Esophagus muscularis mucosa (tissue), 4 donors: ENCODE results near the gene CDC5L. TPM values are rescaled to one million over a fixed set of nuclear protein-coding genes. Genes with fewer than 3 reads are reported as not detected.

Experiments
- DNase-seq: peaks from one replicate; pipeline ENCODE4 v3.0.0-alpha.2; 2017; ENCODE audit errors: extremely low spot score
- H3K27ac ChIP-seq, 4 donors: fragments of 200-600 bp; sonication (generic); replicated peaks in 1 of 4; 1 replicate in 3 of 4; 2 replicates in 1 of 4; pipeline ENCODE4 v1.5.1; 2016 to 2019; ENCODE audit warnings: mild to moderate bottlenecking in 1 of 4
- H3K27me3 ChIP-seq, 4 donors: fragments of 200-600 bp; sonication (generic); one replicate each; pipeline versions ENCODE4 v1.5.1 to v1.6.0; 2016 to 2019
- H3K36me3 ChIP-seq, 4 donors: fragments of 200-600 bp; sonication (generic); one replicate each; pipeline ENCODE4 v1.5.1; 2016 to 2019
- H3K4me1 ChIP-seq, 4 donors: fragments of 200-600 bp; sonication (generic); one replicate each; pipeline ENCODE4 v1.5.1; 2016 to 2019
- H3K4me3 ChIP-seq, 4 donors: fragments of 200-600 bp; sonication (generic); 1 replicate in 2 of 4; 2 replicates in 2 of 4; pipeline ENCODE4 v1.5.1; 2016 to 2019; ENCODE audit warnings: mild to moderate bottlenecking in 4 of 4, moderate library complexity in 1 of 4
- H3K9me3 ChIP-seq, 4 donors: fragments of 200-600 bp; sonication (generic); 1 replicate in 3 of 4; 2 replicates in 1 of 4; pipeline ENCODE4 v1.5.1; 2016 to 2019
- EP300 ChIP-seq: sonication (generic); formaldehyde crosslinking; IDR thresholded peaks from one replicate; pipeline ENCODE4 v1.6.1; 2017; ENCODE audit warnings: antibody characterized with exemption
- POLR2A ChIP-seq: fragments of 450-650 bp; IDR thresholded peaks from one replicate; pipeline ENCODE4 v1.6.1; 2017; ENCODE audit warnings: antibody characterized with exemption, moderate library complexity, mild to moderate bottlenecking, low read depth
- POLR2AphosphoS5 ChIP-seq, 2 donors: sonication (generic); formaldehyde crosslinking; IDR thresholded peaks; one replicate each; pipeline ENCODE4 v1.6.1; 2017; ENCODE audit warnings: antibody characterized with exemption in 2 of 2
- WGBS: methylation state at CpG from one replicate; pipeline ENCODE4 v1.1.5; 2018; 5-methylcytosine and 5-hydroxymethylcytosine counted together
- intact Hi-C: fragments of 100-400 bp; cut with DNase I; formaldehyde crosslinking; loops from one replicate; pipeline ENCODE4 v1.15.1; 2023
- total RNA-seq, 4 donors: library from RNA; depleted of rRNA; stranded (reverse); fragments of >200 nt; gene quantifications; one replicate each; pipeline versions ENCODE4 v1.1.0 to v1.2.1, GENCODE V29; 2016
- TF ChIP-seq, protein P1 (sequence below), 3 experiments: fragments of 200-600 bp in 2 of 3; fragments of 450-650 bp in 1 of 3; sonication (generic) in 2 of 3; IDR thresholded peaks; one replicate each; pipeline ENCODE4 v1.5.1; 2017 to 2019; ENCODE audit warnings: antibody characterized with exemption in 3 of 3, mild to moderate bottlenecking in 2 of 3, moderate library complexity in 1 of 3

Gene CDC5L
- total RNA-seq, 4 donors from 2014 or later, result 18.4 to 25.4 (median 21.9) TPM

DNA sequence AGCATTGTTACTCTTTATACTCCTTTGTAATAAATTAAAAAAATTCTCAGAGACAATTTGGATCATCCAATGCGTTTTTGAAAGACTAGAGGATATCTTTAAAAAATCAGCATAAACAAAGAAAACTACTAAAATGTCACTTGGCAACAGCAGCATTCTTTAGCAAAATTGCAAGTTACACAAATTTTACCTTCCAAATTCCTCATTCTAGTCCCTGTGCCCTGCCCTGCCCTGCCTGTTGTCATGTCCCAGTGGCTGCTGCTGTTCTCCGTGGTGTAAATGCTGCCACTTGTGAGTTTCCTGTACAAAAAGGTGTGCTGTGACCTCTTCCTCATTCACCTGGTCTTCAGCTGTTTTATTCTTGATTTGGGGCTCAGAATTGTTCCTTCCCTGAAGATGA, 83.2 kb downstream of the CDC5L start:
- Histone ChIP-seq H3K27ac (no peak overlapping the region), H3K9me3 (no peaks in the 10 kb centered on the region), H3K4me3 (no peak overlapping the region), H3K4me1 (peaks cover 4 to 6% (median 5%) of the 10 kb centered on the region in 4 donors), H3K27me3 (peaks cover 0 to 21% (median 0%) of the 10 kb centered on the region in 4 donors), H3K36me3 (no peaks in the 10 kb centered on the region)
- TF ChIP-seq POLR2AphosphoS5 (IDR thresholded peaks at IDR 0.05), result no peak
- TF ChIP-seq, protein P1, sequence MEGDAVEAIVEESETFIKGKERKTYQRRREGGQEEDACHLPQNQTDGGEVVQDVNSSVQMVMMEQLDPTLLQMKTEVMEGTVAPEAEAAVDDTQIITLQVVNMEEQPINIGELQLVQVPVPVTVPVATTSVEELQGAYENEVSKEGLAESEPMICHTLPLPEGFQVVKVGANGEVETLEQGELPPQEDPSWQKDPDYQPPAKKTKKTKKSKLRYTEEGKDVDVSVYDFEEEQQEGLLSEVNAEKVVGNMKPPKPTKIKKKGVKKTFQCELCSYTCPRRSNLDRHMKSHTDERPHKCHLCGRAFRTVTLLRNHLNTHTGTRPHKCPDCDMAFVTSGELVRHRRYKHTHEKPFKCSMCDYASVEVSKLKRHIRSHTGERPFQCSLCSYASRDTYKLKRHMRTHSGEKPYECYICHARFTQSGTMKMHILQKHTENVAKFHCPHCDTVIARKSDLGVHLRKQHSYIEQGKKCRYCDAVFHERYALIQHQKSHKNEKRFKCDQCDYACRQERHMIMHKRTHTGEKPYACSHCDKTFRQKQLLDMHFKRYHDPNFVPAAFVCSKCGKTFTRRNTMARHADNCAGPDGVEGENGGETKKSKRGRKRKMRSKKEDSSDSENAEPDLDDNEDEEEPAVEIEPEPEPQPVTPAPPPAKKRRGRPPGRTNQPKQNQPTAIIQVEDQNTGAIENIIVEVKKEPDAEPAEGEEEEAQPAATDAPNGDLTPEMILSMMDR (IDR thresholded peaks at IDR 0.05), result no peak
- no peak for TF ChIP-seq POLR2A
- no peak for TF ChIP-seq EP300
- intact Hi-C loops, result loop anchor here (10.0 kb wide), 1 partner anchor 1244 kb away; no protein-coding TSS in a partner anchor
- DNase-seq, result no peak
- 82% methylated on average over 2 of the region's 2 CpGs for WGBS

DNA sequence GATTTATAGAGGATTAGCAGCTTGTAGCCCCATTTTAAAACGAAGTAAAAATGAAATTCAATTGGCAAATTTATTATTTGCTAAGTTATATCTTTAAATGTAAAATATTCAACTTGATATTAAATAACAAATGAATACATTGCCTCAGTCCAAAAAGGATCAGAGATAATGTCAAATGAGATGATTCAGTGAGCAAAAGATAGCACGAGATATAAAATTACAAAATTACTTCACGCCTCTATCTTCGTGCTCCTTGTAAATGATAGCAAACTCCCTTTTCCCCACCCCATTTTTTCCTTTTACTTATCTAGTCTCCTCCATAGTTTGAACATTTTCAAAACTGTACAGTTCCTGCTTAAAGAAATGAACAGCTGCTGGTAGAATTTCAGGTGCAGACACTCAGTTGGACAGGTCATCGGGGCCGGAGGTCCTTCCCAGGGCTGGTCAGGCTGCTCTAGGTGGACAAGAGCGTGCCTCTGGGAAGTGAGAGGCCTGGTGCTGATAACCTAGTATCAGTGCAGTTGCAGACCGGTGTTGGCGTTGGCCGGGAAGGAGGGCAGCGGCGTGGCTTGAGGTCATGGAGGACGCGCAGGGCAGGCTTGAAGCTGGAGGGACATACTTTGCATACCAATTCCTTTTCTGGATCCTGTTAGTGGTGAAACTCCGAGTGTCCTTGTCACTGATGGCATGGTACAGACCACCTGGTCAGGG, 83.9 kb downstream of the CDC5L start:
- no peak overlapping the region for H3K4me3 ChIP-seq
- no peaks in the 10 kb centered on the region for H3K9me3 ChIP-seq
- WGBS, result 89% methylated on average over 14 of the region's 15 CpGs
- peaks cover 0 to 20% (median 0%) of the 10 kb centered on the region in 4 donors for H3K27me3 ChIP-seq
- H3K4me1 ChIP-seq, result peaks cover 8 to 12% (median 10%) of the 10 kb centered on the region in 4 donors
- intact Hi-C loops, result loop anchor here (10.0 kb wide), 1 partner anchor 1243 kb away; no protein-coding TSS in a partner anchor
- no peak overlapping the region for H3K27ac ChIP-seq
- DNase-seq, result no peak
- no peak for TF ChIP-seq POLR2AphosphoS5 (IDR thresholded peaks at IDR 0.05)
- no peak for TF ChIP-seq EP300
- TF ChIP-seq, protein P1 (IDR thresholded peaks at IDR 0.05), result no peak
- no peak for TF ChIP-seq POLR2A
- no peaks in the 10 kb centered on the region for H3K36me3 ChIP-seq

DNA sequence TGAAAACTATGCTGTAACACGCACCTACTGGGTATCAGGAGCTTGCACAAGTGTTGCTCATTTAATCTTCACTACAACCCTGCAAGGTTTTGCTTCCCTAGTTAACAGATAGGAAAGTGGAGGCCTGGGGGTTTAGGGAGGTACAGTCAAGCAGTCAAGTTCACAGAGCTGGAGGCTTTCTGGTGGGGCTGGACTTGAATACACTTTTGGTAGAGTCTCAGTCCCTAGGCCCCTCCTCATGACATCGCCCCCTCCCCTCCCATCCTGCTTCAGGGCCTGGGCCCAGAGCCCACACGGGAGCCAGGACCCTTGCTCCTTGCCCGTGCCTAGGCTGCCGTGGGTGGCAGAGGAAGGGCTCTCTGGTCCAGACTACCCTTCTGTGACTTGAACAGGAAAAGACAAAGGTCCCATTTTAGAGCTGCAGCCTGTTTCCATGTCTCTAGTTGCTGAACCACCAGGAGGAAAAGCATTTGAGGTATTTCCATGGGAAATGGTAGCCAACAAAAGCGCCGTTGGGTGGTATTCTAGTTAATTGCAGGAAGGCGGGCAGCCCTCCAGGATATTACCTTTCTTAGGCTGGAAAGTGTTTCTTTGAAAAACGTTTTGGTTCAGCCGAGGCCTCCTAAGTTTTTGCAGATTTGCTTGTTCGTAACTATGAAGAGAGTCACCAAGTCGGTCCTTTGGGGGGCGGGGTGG, 84.9 kb downstream of the CDC5L start:
- TF ChIP-seq, protein P1 (IDR thresholded peaks at IDR 0.05), result no peak
- TF ChIP-seq POLR2A, result no peak
- no peak for TF ChIP-seq POLR2AphosphoS5 (IDR thresholded peaks at IDR 0.05)
- no peak for TF ChIP-seq EP300
- no peak for DNase-seq
- Histone ChIP-seq H3K27me3 (peaks cover 0 to 21% (median 0%) of the 10 kb centered on the region in 4 donors), H3K9me3 (no peaks in the 10 kb centered on the region), H3K4me3 (no peak overlapping the region), H3K27ac (no peak overlapping the region), H3K4me1 (peaks cover 8 to 12% (median 10%) of the 10 kb centered on the region in 4 donors), H3K36me3 (no peaks in the 10 kb centered on the region)
- 90% methylated on average over 13 of the region's 13 CpGs for WGBS
- intact Hi-C loops, result loop anchor here (10.0 kb wide), 1 partner anchor 1242 kb away; no protein-coding TSS in a partner anchor

DNA sequence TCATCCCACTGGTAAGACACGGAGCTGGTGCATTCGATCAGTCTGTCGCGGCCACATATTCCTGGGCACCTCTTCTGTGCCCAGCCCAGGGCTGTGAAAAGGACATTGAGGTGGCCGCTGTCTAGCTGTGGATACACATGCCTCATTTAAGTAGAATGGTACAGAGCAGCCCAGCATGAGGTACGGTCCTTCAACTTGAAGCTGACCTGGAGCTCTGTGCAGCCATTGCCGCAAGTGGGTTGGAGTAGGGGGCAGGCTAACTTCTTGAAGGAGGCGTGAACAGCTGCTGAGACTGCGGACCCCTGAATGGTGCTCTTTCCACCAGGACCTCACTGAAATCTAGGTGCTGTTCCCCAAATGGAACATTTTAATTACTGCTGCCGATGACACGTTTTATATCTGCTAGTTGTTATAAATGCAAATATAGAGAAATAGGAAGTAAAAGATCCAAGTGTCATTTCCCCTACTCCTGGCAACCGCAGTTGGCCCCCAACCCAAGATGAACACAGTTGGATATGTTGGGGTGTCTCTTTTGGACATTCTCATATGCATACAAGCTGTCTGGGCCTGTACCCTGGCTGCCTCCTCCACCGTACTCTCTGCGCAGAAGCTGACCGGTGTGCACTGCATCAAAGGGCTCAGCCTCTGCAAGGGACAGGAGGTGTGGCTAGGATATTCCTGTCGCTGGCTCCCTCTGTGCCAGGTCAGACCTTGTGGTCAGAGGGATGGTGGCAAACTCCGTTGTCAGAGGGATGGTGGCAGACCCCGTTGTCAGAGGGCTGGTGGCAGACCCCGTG, 86.1 kb downstream of the CDC5L start:
- H3K4me1 ChIP-seq, result peaks cover 8 to 12% (median 10%) of the 10 kb centered on the region in 4 donors
- H3K27ac ChIP-seq, result no peak overlapping the region
- H3K36me3 ChIP-seq, result no peaks in the 10 kb centered on the region
- H3K27me3 ChIP-seq, result peaks cover 0 to 12% (median 0%) of the 10 kb centered on the region in 4 donors
- H3K4me3 ChIP-seq, result no peak overlapping the region
- 88% methylated on average over 18 of the region's 19 CpGs for WGBS
- no peak for DNase-seq
- H3K9me3 ChIP-seq, result no peaks in the 10 kb centered on the region
- intact Hi-C loops, result loop anchor here (10.0 kb wide), 1 partner anchor 1241 kb away; no protein-coding TSS in a partner anchor
- TF ChIP-seq EP300 (no peak), POLR2AphosphoS5 (IDR thresholded peaks at IDR 0.05) (no peak), POLR2A (no peak)
- TF ChIP-seq, protein P1 (IDR thresholded peaks at IDR 0.05), result no peak
